Upper lobe of left lung (tissue), 6 donors: ENCODE results near the gene CLSTN2. TPM values are rescaled to one million over a fixed set of nuclear protein-coding genes. Genes with fewer than 3 reads are reported as not detected.

ENCODE experiments used
- ATAC-seq, 2 donors: fragments of 200-7000 bp; cut with Tn5 transposase; one replicate each; pipeline ENCODE4 v1.9.1; 2022; ENCODE audit warnings: mild to moderate bottlenecking in 2 of 2, moderate library complexity in 2 of 2; ENCODE audit not compliant: low FRiP score in 2 of 2
- DNase-seq, 2 donors: peaks; one replicate each; pipeline ENCODE4 v3.0.0-alpha.2; 2019 to 2020
- H3K27ac ChIP-seq, 4 donors: fragments of 200-600 bp; sonication (generic); one replicate each; pipeline ENCODE4 v1.5.1; 2016 to 2019
- H3K27me3 ChIP-seq, 4 donors: fragments of 200-600 bp; sonication (generic); one replicate each; pipeline ENCODE4 v1.5.1; 2017 to 2019
- H3K36me3 ChIP-seq, 4 donors: fragments of 200-600 bp; sonication (generic); one replicate each; pipeline ENCODE4 v1.5.1; 2016 to 2019
- H3K4me1 ChIP-seq, 4 donors: fragments of 200-600 bp; sonication (generic); one replicate each; pipeline ENCODE4 v1.5.1; 2018 to 2019
- H3K4me3 ChIP-seq, 4 donors: fragments of 200-600 bp; sonication (generic); one replicate each; pipeline ENCODE4 v1.5.1; 2017 to 2019; ENCODE audit warnings: mild to moderate bottlenecking in 2 of 4, moderate library complexity in 1 of 4
- H3K9me3 ChIP-seq, 4 donors: fragments of 200-600 bp; sonication (generic); one replicate each; pipeline ENCODE4 v1.5.1; 2018 to 2019
- EP300 ChIP-seq, 4 donors: sonication (generic); formaldehyde crosslinking; IDR thresholded peaks; one replicate each; pipeline ENCODE4 v1.5.1; 2017; ENCODE audit warnings: antibody characterized with exemption in 4 of 4, control low read depth in 2 of 4
- POLR2A ChIP-seq, 4 donors: fragments of 450-650 bp; IDR thresholded peaks; one replicate each; pipeline ENCODE4 v1.5.1; 2016 to 2017; ENCODE audit warnings: antibody characterized with exemption in 4 of 4, mild to moderate bottlenecking in 2 of 4
- POLR2AphosphoS5 ChIP-seq, 2 donors: sonication (generic); formaldehyde crosslinking; IDR thresholded peaks; one replicate each; pipeline ENCODE4 v1.5.1; 2017; ENCODE audit warnings: antibody characterized with exemption in 2 of 2
- WGBS, 2 donors: methylation state at CpG; one replicate each; pipeline ENCODE4 v1.1.5; 2017 to 2018; 5-methylcytosine and 5-hydroxymethylcytosine counted together
- total RNA-seq, 6 donors: library from RNA; depleted of rRNA in 4 of 6; stranded (reverse); fragments of >200 nt in 4 of 6; gene quantifications; one replicate each; pipeline versions ENCODE4 v1.1.0 to v1.2.1, GENCODE V29; 2016 to 2021
- TF ChIP-seq, protein P1 (sequence below), 6 experiments: fragments of 450-650 bp in 4 of 6; fragments of 200-600 bp in 2 of 6; sonication (generic) in 2 of 6; IDR thresholded peaks; one replicate each; pipeline ENCODE4 v1.5.1; 2016 to 2019; ENCODE audit warnings: antibody characterized with exemption in 6 of 6
- donor health status: DM: no; HTN: no; CAD: no; lungs with moderate emphysema.
- donor health status: DM: no; HTN: yes; CAD: no; lungs with severe emphysema.

The CLSTN2 gene
- 1 to 10 TPM; 1.0 to 4.3 (median 1.6) TPM for total RNA-seq

DNA sequence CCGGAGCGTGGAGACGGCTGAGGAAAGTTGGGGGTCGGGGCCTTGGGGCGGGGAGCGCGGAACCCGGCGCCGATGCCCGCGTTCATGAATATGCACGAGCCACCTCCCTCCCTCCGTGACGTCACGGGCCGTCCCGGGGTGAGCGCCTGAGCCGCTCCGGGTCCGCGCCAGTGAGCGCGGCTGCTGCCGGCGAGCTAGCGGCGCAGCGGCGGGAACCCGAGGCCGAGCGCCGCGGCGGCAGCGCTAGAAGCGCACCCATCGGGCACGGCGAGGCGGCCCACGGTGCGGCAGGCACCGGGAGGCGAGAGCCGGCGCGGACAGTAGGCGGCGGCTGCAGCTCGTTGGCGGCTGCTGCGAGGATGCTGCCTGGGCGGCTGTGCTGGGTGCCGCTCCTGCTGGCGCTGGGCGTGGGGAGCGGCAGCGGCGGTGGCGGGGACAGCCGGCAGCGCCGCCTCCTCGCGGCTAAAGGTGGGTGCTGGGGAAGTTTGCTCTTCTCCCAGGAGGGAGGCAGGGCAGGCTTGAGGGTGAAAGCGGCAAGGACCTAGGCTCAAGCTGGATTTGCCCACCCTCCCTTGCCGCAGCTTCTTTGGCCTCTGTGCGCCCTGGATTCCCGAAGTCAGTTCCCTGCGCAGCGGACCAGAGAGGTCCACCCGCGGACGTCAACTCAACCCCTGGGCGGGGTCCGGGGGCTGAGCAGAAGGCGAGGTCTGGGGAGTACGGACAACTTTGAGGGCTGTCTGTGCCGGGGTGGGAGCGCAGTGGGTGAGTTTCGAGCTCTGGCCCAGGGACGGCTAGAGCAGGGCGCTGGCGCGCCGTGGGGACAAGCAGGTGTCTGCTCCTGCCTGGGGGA is at the start of gene CLSTN2:
Gene CLSTN2, plus strand, starts transcription at position 170 of the 850 bp plus-strand sequence.
- Histone ChIP-seq H3K27ac (no peak within 1 kb of the TSS), H3K4me3 (peak within 1 kb of the TSS in 3 of 4 donors; percentile 34 to 48 (median 44)), H3K4me1 (peaks cover 15 to 24% (median 20%) of the 10 kb centered on the region in 4 donors), H3K27me3 (peaks cover 0 to 25% (median 14%) of the 10 kb centered on the region in 4 donors), H3K9me3 (no peaks in the 10 kb centered on the region), H3K36me3 (no peaks in the 10 kb centered on the region)
- DNase-seq (peak; percentile 22 to 89), ATAC-seq (peak; percentile 13 to 90)
- TF ChIP-seq EP300 (IDR thresholded peaks at IDR 0.05) (no peak), POLR2A (IDR thresholded peaks at IDR 0.05) (no peak), POLR2AphosphoS5 (IDR thresholded peaks at IDR 0.05) (no peak)
- TF ChIP-seq, protein P1, sequence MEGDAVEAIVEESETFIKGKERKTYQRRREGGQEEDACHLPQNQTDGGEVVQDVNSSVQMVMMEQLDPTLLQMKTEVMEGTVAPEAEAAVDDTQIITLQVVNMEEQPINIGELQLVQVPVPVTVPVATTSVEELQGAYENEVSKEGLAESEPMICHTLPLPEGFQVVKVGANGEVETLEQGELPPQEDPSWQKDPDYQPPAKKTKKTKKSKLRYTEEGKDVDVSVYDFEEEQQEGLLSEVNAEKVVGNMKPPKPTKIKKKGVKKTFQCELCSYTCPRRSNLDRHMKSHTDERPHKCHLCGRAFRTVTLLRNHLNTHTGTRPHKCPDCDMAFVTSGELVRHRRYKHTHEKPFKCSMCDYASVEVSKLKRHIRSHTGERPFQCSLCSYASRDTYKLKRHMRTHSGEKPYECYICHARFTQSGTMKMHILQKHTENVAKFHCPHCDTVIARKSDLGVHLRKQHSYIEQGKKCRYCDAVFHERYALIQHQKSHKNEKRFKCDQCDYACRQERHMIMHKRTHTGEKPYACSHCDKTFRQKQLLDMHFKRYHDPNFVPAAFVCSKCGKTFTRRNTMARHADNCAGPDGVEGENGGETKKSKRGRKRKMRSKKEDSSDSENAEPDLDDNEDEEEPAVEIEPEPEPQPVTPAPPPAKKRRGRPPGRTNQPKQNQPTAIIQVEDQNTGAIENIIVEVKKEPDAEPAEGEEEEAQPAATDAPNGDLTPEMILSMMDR (IDR thresholded peaks at IDR 0.05): peak in 1 of 6 experiments; percentile 19
- WGBS, 2 donors: 3% methylated on average over 58 of the region's 89 CpGs; no CpG with 5 or more reads in 1 of the 2 donors

- no peak overlapping the region for H3K4me3 ChIP-seq
- ATAC-seq: no peak
- no peak overlapping the region for H3K27ac ChIP-seq
- no peaks in the 10 kb centered on the region for H3K4me1 ChIP-seq
- DNase-seq: no peak
- TF ChIP-seq, protein P1 (IDR thresholded peaks at IDR 0.05): no peak
- TF ChIP-seq POLR2AphosphoS5 (IDR thresholded peaks at IDR 0.05) (no peak), POLR2A (IDR thresholded peaks at IDR 0.05) (no peak), EP300 (IDR thresholded peaks at IDR 0.05) (no peak)
- H3K27me3 ChIP-seq: no peaks in the 10 kb centered on the region
- peaks cover 0 to 9% (median 6%) of the 10 kb centered on the region in 4 donors for H3K9me3 ChIP-seq
- H3K36me3 ChIP-seq: no peaks in the 10 kb centered on the region
Measured at GRCh38 chr3:139887431-139887830, 47.6 kb upstream of the CLSTN2 start.

DNA sequence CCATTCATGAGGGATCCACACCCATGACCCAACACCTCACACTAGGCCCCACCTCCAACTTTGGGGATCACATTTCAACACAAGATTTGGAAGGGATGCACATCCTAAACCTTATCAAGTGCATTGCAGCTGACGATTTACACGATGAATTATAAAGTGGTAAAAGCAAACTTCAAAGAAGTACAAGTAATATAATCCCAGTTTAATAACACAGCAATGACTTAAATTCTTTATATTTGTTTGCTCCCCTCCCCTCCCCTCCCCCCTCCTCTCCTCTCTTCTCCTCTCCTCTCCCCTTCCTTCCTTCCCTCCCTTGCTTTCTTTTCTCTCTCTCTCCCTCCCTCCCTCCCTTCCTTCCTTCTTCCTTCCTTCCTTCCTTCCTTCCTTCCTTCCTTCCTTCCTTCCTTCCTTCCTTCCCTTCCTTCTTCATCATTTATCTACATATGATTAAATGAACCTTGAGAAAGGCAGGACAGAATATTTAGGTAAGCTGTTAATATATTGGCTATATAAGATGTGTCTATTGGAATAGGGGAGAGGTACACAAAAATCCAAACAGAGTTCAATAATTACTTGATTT is 46.3 kb upstream of the CLSTN2 start:
- Histone ChIP-seq H3K4me1 (no peaks in the 10 kb centered on the region), H3K36me3 (no peaks in the 10 kb centered on the region), H3K4me3 (no peak overlapping the region), H3K27ac (no peak overlapping the region), H3K9me3 (no peaks in the 10 kb centered on the region), H3K27me3 (no peaks in the 10 kb centered on the region)
- TF ChIP-seq, protein P1 (IDR thresholded peaks at IDR 0.05): no peak
- no peak for TF ChIP-seq POLR2AphosphoS5 (IDR thresholded peaks at IDR 0.05)
- no peak for TF ChIP-seq POLR2A (IDR thresholded peaks at IDR 0.05)
- no peak for TF ChIP-seq EP300 (IDR thresholded peaks at IDR 0.05)
- ATAC-seq: no peak
- DNase-seq: no peak
- 75 to 79% methylated on average over 2 of the region's 2 CpGs for WGBS, 2 donors

- TF ChIP-seq, protein P1 (IDR thresholded peaks at IDR 0.05): no peak
- no peak for TF ChIP-seq EP300 (IDR thresholded peaks at IDR 0.05)
- no peak for TF ChIP-seq POLR2A (IDR thresholded peaks at IDR 0.05)
- TF ChIP-seq POLR2AphosphoS5 (IDR thresholded peaks at IDR 0.05): no peak
- Histone ChIP-seq H3K4me3 (no peak overlapping the region), H3K36me3 (no peaks in the 10 kb centered on the region), H3K4me1 (no peaks in the 10 kb centered on the region), H3K27me3 (no peaks in the 10 kb centered on the region), H3K27ac (no peak overlapping the region), H3K9me3 (no peaks in the 10 kb centered on the region)
- DNase-seq (no peak), ATAC-seq (peak in 1 of 2 donors; percentile 90)
- 77 to 80% methylated on average over 2 of the region's 2 CpGs for WGBS, 2 donors
Measured at GRCh38 chr3:139893267-139893962, 41.6 kb upstream of the CLSTN2 start.
